Small intestine (tissue), 7 donors: Measurements from ENCODE around the gene FAM219A. TPM values are rescaled to one million over a fixed set of nuclear protein-coding genes. Genes with fewer than 3 reads are reported as not detected.
A peak's percentile ranks its signal among the peaks of the same experiment; 100 is the strongest.

Source experiments
- DNase-seq, 2 donors: peaks; one replicate each; pipeline versions ENCODE4 v3.0.0 to v3.0.0-alpha.2; 2013
- FAIRE-seq: peaks from 2 replicates; lab custom pipeline; 2012; peaks lifted over from hg19 to GRCh38; lab: Jason Lieb, UNC
- H3K27ac ChIP-seq, 3 donors: one replicate each; pipeline ENCODE4 v1.5.1; 2013; ENCODE audit warnings: low read length in 2 of 3, mild to moderate bottlenecking in 2 of 3, control low read depth in 1 of 3, inconsistent platforms in 1 of 3, low read depth in 1 of 3, moderate library complexity in 1 of 3
- H3K27me3 ChIP-seq, 3 donors: one replicate each; pipeline ENCODE4 v1.6.1; 2013; ENCODE audit warnings: low read length in 3 of 3, inconsistent platforms in 1 of 3; ENCODE audit not compliant: control insufficient read depth in 3 of 3, insufficient read depth in 3 of 3
- H3K36me3 ChIP-seq, 3 donors: one replicate each; pipeline ENCODE4 v1.6.1; 2013; ENCODE audit warnings: low read length in 3 of 3, inconsistent platforms in 1 of 3, low read depth in 1 of 3, mild to moderate bottlenecking in 1 of 3, moderate library complexity in 1 of 3; ENCODE audit not compliant: control insufficient read depth in 3 of 3, insufficient read depth in 2 of 3
- H3K4me1 ChIP-seq, 3 donors: one replicate each; pipeline ENCODE4 v1.6.1; 2013; ENCODE audit warnings: low read length in 2 of 3, inconsistent platforms in 1 of 3, low read depth in 1 of 3, mild to moderate bottlenecking in 1 of 3, moderate library complexity in 1 of 3; ENCODE audit not compliant: control insufficient read depth in 3 of 3, insufficient read depth in 2 of 3
- H3K4me3 ChIP-seq, 3 donors: one replicate each; pipeline ENCODE4 v1.5.1; 2013; ENCODE audit warnings: low read length in 3 of 3, control low read depth in 1 of 3, inconsistent platforms in 1 of 3, low read depth in 1 of 3, mild to moderate bottlenecking in 1 of 3, moderate library complexity in 1 of 3
- H3K9me3 ChIP-seq, 2 donors: one replicate each; pipeline ENCODE4 v1.6.1; 2013; ENCODE audit warnings: low read depth in 1 of 2, low read length in 1 of 2; ENCODE audit not compliant: control insufficient read depth in 2 of 2, insufficient read depth in 1 of 2
- WGBS, 3 donors: extraction: QIAGEN DNeasy Blood & Tissue Kit; methylation state at CpG; one replicate each; pipeline ENCODE4 v1.1.7; 2013; 5-methylcytosine and 5-hydroxymethylcytosine counted together
- polyA plus RNA-seq, 4 donors: library from polyadenylated mRNA; stranded (reverse) in 3 of 4; unstranded in 1 of 4; fragments of 200-250 nt in 3 of 4; fragments of 120-200 nt in 1 of 4; gene quantifications; one replicate each; pipeline versions ENCODE4 v1.2.1 to v1.2.3, GENCODE V29; 2013
- donor health status: healthy with polysubstance abuse.
- donor health status: control.
- donor health status: control.
- donor health status: Bipolar disorder and iron deficiency.
- donor health status: healthy.

Gene FAM219A
- polyA plus RNA-seq, 4 donors = 2.7 to 9.0 (median 4.5) TPM

GRCh38 chr9:34459356-34459755, 986 bp upstream of the FAM219A start:
- no peaks in the 10 kb centered on the region for H3K9me3 ChIP-seq
- no peak overlapping the region for H3K27ac ChIP-seq
- DNase-seq (no peak), FAIRE-seq (no peak)
- peaks cover 0 to 49% (median 0%) of the 10 kb centered on the region in 3 donors for H3K27me3 ChIP-seq
- no peak overlapping the region for H3K4me3 ChIP-seq
- WGBS, 3 donors = 76 to 82% (median 78%) methylated on average over 14 of the region's 14 CpGs
- peaks cover 0 to 16% (median 6%) of the 10 kb centered on the region in 3 donors for H3K4me1 ChIP-seq
- no peaks in the 10 kb centered on the region for H3K36me3 ChIP-seq

- no peaks in the 10 kb centered on the region for H3K36me3 ChIP-seq
These were observed 580 bp upstream of the FAM219A start for GRCh38 chr9:34458959-34459340.

GRCh38 chr9:34457266-34458012, 931 bp downstream of the FAM219A start:
- Histone ChIP-seq H3K27ac (peak overlapping the region in 2 of 3 donors; percentile 45 to 56), H3K36me3 (no peaks in the 10 kb centered on the region), H3K4me3 (peak overlapping the region; percentile 64 to 67 (median 64)), H3K27me3 (peaks cover 0 to 43% (median 0%) of the 10 kb centered on the region in 3 donors), H3K4me1 (peaks cover 0 to 16% (median 6%) of the 10 kb centered on the region in 3 donors), H3K9me3 (no peaks in the 10 kb centered on the region)
- DNase-seq = peak; percentile 39 to 58
- FAIRE-seq = no peak
- 14 to 16% (median 15%) methylated on average over 44 to 48 of the region's 48 CpGs for WGBS, 3 donors

More at GRCh38 chr9:34458959-34459340, 580 bp upstream of the FAM219A start:
- FAIRE-seq = no peak
- H3K9me3 ChIP-seq = no peaks in the 10 kb centered on the region
- no peak for DNase-seq
- H3K27me3 ChIP-seq = peaks cover 0 to 45% (median 0%) of the 10 kb centered on the region in 3 donors
- H3K4me1 ChIP-seq = peaks cover 0 to 16% (median 6%) of the 10 kb centered on the region in 3 donors
- H3K27ac ChIP-seq = no peak overlapping the region
- H3K4me3 ChIP-seq = no peak overlapping the region
- WGBS, 3 donors = 12 to 17% (median 16%) methylated on average over 11 of the region's 11 CpGs

- Histone ChIP-seq H3K27me3 (peaks cover 0 to 43% (median 0%) of the 10 kb centered on the region in 3 donors), H3K4me1 (peaks cover 0 to 16% (median 6%) of the 10 kb centered on the region in 3 donors), H3K9me3 (no peaks in the 10 kb centered on the region), H3K36me3 (no peaks in the 10 kb centered on the region), H3K4me3 (peak overlapping the region in 1 of 3 donors; percentile 64), H3K27ac (peak overlapping the region in 2 of 3 donors; percentile 28 to 56)
- DNase-seq (peak in 1 of 2 donors; percentile 7), FAIRE-seq (no peak)
- WGBS, 3 donors = 65 to 77% (median 69%) methylated on average over 4 of the region's 4 CpGs
These were observed 1.6 kb downstream of the FAM219A start for GRCh38 chr9:34456746-34457145.

- H3K27me3 ChIP-seq = peaks cover 0 to 38% (median 0%) of the 10 kb centered on the region in 3 donors
- no peaks in the 10 kb centered on the region for H3K36me3 ChIP-seq
- no peak for FAIRE-seq
- H3K27ac ChIP-seq = no peak overlapping the region
- H3K4me3 ChIP-seq = no peak overlapping the region
- no peaks in the 10 kb centered on the region for H3K9me3 ChIP-seq
- H3K4me1 ChIP-seq = peaks cover 0 to 16% (median 6%) of the 10 kb centered on the region in 3 donors
- WGBS, 3 donors = 63 to 95% (median 93%) methylated on average over 1 of the region's 1 CpG
- DNase-seq = no peak
These were observed 2.2 kb downstream of the FAM219A start for GRCh38 chr9:34456151-34456550.

- H3K27me3 ChIP-seq = peaks cover 0 to 32% (median 0%) of the 10 kb centered on the region in 3 donors
- DNase-seq = no peak
- no peaks in the 10 kb centered on the region for H3K36me3 ChIP-seq
- peaks cover 0 to 16% (median 6%) of the 10 kb centered on the region in 3 donors for H3K4me1 ChIP-seq
- no peak for FAIRE-seq
- no peak overlapping the region for H3K27ac ChIP-seq
- H3K9me3 ChIP-seq = no peaks in the 10 kb centered on the region
- 77 to 84% (median 80%) methylated on average over 3 of the region's 3 CpGs for WGBS, 3 donors
- H3K4me3 ChIP-seq = no peak overlapping the region
These were observed 3.8 kb downstream of the FAM219A start for GRCh38 chr9:34454571-34455065.

- no peak for FAIRE-seq
- WGBS, 3 donors = 86 to 91% (median 90%) methylated on average over 2 of the region's 2 CpGs
- Histone ChIP-seq H3K36me3 (no peaks in the 10 kb centered on the region), H3K27ac (no peak overlapping the region), H3K4me1 (peaks cover 0 to 9% (median 3%) of the 10 kb centered on the region in 3 donors), H3K9me3 (no peaks in the 10 kb centered on the region), H3K4me3 (no peak overlapping the region), H3K27me3 (peaks cover 0 to 22% (median 0%) of the 10 kb centered on the region in 3 donors)
- no peak for DNase-seq
These were observed 5.8 kb downstream of the FAM219A start for GRCh38 chr9:34452568-34452967.

- H3K36me3 ChIP-seq = no peaks in the 10 kb centered on the region
- H3K4me3 ChIP-seq = no peak overlapping the region
- FAIRE-seq (no peak), DNase-seq (no peak)
- WGBS, 3 donors = 61 to 65% (median 64%) methylated on average over 3 of the region's 3 CpGs
- no peaks in the 10 kb centered on the region for H3K4me1 ChIP-seq
- peaks cover 0 to 12% (median 0%) of the 10 kb centered on the region in 3 donors for H3K27me3 ChIP-seq
- no peaks in the 10 kb centered on the region for H3K9me3 ChIP-seq
- H3K27ac ChIP-seq = no peak overlapping the region
These were observed 6.8 kb downstream of the FAM219A start for GRCh38 chr9:34451545-34451944.
